ENCODE measurements around the gene NDUFS2.

GRCh38 chr1:161185282-161185682 lies 16.9 kb upstream of the NDUFS2 start:
- TF ChIP-seq CTCF (IDR thresholded peaks at IDR 0.05): no peak
- TF ChIP-seq POLR2A (IDR thresholded peaks at IDR 0.05; ENCODE audit: low read depth): no peak
- no peak for TF ChIP-seq EP300 (IDR thresholded peaks at IDR 0.05)
- TF ChIP-seq POLR2AphosphoS5 (IDR thresholded peaks at IDR 0.05): peak; percentile 30 to 42
